ENCODE results near the gene GRAP.
A peak's percentile ranks its signal among the peaks of the same experiment; 100 is the strongest.

Gene GRAP

DNA sequence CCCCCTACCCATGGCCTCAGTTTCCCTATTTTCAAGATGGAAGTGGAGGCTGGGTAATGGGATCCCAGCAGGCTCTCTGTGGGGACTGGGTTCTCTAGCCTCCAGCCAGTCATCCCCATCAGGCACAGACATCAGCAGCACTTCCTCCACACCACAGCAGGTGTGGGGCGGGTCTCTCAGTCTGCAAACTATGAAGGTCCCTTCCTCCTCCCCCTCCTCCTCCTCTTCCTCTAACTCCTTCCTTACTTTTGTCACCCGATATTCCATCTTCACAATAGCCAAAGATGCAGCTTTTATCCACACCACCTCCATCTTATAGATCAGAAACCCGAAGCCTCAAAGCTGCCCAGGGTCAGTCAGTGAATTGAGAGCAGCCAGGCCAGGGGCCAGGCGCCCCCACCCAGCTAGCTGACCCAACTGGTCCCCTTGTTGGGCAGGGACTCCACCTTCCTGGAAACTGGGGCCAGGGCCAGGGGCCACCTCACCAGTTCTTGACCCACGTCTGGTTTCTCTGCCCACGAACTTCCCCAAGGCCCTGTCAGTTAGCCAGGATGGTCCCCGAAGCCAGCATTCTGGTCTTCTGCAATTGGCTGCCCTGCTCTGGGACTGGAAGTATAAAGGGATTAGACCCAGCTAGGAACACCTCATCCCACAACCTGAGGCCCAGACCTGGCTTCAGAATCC is 44.7 kb downstream of the GRAP start:
- no peak for DNase-seq

DNA sequence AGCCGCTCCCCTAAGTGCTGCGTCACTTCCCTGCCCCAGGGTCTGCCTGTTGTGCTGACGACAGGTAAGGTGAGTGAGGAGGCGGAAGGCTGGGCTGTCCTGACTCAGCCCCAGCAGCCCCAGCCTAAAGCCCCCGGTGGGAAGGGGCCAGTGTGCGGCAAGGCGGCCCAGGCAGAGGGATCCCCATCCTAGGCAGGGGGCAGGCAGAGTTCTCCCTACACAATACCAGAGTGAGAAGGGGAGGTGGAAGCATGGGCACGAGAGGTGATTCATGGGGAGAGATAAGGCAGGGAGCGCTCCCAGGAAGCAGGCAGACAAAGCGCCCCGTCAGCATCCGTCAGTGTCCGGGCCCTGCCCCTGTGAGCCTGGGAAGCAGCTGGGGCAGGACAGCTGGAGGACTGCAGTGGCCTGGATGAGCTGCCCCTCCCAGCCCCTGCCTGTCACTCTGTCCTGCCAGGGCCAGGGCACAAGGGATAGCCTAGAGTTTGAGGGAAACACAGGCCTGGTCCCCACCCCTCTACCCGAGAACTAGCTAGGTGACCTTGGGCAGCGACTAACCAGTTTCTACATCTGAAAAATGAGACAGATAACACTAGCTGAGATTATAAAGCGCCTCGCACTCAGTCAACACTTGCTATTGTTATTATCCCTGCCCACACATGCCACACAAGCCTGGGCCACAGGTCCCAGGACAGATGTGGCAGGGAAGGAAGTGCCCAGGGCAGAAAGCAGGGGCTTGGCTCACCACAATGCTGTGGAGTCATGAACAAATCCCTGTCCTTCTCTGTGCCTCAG is 46.0 kb downstream of the GRAP start:
- no peak for DNase-seq

DNA sequence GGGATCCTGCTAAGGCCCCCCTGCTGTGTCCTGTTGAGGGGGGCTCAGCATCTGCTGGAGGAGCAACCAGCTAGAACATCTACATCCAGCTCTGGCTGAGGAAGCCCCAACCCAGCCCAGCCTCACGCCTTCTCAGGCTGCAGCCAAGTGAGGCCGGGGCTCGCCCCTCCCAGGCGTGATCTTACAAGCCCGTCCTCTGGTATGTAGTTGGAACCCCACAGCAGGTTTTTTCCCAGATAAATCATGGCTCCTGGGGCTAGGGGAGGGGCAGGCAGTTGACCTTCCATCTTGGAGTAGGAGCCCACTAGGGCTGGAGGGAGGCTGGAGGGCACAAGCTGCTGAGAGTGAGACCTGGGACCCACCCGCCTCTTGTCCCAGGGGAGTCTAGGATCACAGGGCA is 46.8 kb downstream of the GRAP start:
- no peak for DNase-seq

GRCh38 chr17:18999394-18999793 is 47.4 kb downstream of the GRAP start:
- DNase-seq, result no peak

- no peak for DNase-seq
Measured at GRCh38 chr17:18997650-18998196, 49.0 kb downstream of the GRAP start.

- no peak for DNase-seq
Measured at GRCh38 chr17:18996458-18996857, 50.3 kb downstream of the GRAP start.

DNA sequence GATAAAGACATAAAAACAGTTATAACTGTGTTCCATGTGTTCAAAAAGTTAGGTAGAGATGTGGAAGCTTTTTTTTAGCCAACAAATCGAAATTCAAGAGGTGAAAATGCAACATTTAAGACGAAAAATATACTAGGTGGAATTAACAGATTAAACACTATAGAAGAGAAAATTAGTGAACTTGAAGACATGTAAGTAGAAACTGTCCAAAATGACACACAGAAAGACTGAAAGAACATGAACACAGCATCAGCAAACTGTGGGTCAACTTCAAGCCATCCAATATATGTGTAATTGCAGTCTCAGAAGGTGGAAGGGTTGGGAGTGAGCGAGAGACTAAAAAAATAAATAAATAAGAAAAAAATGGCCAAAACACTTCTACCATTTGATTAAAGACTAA is 51.5 kb downstream of the GRAP start:
- DNase-seq, result no peak

DNA sequence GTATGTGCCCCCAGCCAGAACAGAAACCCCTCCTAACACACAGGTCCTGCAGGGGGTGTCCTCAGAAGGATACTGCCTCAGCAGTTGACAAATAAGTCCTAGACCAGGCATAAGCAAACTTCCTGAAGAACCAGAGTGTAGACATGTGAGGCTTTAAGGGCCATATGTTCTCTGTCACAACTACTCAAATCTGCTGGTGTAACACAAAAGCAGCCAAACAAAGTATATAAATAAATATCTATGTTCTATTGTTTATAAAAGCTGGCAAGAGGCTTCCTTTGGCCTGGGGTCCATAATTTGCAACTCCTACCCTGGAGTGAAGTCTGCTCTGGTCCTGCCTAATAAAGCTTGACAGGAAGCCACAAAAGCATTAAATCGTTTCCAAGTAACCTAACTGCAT is 52.1 kb downstream of the GRAP start:
- DNase-seq, result no peak

GRCh38 chr17:18993905-18994526 is 52.7 kb downstream of the GRAP start:
- no peak for DNase-seq

GRCh38 chr17:18992454-18993130 is 54.2 kb downstream of the GRAP start:
- DNase-seq, result no peak

DNA sequence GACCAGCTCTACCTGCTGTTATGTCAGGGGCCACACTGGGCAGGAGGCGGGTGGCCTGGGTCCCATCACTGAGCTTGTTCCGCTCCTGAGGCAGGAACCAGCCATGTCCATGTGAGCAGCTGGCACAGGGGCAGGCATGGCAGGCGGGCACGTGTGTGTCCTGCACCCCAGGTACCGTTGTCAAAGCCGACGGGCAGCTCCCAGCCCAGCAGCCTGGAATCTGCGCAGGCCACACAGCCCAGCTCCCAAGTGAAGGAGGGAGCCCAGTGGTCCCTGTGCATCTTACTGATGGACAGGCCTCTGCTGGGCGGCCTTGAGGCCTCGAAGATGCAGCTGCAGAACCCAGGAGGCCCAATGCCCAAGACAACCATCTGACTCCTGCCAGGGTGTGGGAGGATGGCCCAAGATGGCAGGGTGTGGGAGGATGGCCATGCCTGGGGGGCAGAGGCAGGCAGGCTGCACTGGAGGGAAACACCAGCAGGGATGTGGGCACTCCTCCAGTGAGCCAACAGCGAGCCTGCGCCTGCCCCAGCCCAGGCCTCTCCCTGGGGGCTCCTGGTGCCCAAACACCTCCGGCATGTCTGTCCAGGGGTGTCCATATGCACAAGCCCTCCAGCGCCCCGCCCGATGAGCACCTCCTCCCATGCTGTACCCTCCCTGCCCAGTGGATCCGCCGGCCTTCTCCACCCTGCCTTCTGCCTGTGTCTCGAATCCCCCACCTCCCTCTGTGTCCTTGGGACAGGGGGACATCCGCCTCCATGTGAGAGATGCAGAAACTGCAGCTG is 55.0 kb downstream of the GRAP start:
- DNase-seq, result no peak

DNA sequence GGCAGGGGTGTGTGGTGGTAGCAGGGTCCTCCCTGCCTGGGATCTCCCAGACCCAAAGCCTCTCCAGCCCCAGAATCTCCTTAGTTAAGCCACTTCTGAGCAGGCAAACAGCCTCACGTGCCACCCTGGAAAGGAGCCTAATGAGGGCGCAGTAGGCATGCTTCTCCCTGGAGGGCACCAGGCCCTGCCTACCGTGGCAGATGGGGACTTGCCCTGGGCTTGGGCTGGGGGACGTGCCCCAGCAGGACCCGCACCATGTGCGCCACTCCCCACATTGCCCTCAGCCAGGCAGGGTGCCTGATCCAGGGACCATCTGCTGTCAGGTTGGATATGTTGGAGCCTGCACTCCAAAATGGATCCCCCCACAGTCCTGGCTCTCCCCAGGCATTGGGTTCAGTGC is 56.4 kb downstream of the GRAP start:
- DNase-seq, result no peak

GRCh38 chr17:18988546-18989173 is 58.1 kb downstream of the GRAP start:
- DNase-seq, result no peak

GRCh38 chr17:18987862-18988545 is 58.8 kb downstream of the GRAP start:
- DNase-seq, result no peak

- DNase-seq, result no peak
Measured at GRCh38 chr17:18987230-18987610, 59.5 kb downstream of the GRAP start.

DNA sequence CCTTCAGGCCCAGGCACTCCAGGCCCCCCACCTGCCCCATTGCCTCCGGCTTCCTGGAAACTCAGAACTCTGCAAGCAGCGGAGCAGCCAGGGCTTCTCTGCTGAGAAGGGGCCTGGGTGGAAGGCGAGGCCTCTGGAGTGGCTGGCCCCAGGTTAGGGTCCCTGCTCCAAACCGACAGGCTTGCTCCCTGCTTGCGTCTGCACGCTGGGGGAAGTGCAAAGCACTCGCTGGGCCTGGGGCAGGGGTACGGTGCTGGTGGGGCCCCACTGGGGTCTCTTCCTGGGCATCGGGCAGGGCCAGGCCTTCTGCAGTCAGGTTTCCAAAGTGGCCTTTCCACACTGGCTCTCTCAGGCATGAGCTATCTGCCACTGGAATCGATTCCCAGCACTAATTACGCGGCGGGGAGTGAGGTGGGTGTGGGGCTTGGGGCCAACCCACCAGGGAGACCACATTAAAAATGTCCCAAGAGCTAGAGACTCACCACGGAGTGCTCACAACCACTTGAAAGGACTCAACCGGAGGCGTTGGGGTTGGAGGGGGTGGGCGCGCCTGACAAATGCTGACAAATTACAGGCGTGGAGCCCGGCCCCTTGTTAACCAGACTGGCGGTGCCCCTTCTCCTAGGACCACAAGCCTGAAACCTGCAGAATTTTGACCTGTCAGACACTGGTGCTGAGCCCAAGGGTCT is 60.1 kb downstream of the GRAP start:
- no peak for DNase-seq

GRCh38 chr17:18985475-18985874 is 61.3 kb downstream of the GRAP start:
- no peak for DNase-seq

GRCh38 chr17:18984273-18985114 is 62.3 kb downstream of the GRAP start:
- DNase-seq, result no peak

GRCh38 chr17:18981642-18982424 is 64.9 kb downstream of the GRAP start:
- peak; percentile 20 for DNase-seq

Data from GOT3 (cell line).